ENCODE results near the gene HIPK4. TPM values are rescaled to one million over a fixed set of nuclear protein-coding genes. Genes with fewer than 3 reads are reported as not detected.

HIPK4 gene
- total RNA-seq, 1 donor from 2014 or later = not detected

- no peak for DNase-seq (ENCODE audit: low read depth)
- no peak for TF ChIP-seq CTCF (IDR thresholded peaks at IDR 0.05; ENCODE audit: insufficient read depth, low read length, poor library complexity, severe bottlenecking)
- Histone ChIP-seq H3K36me3 (ENCODE audit: control insufficient read depth, insufficient read depth, low read length) (no peaks in the 10 kb centered on the region), H3K4me3 (ENCODE audit: low read depth, low read length) (no peak overlapping the region), H3K27me3 (ENCODE audit: control insufficient read depth, insufficient read depth, low read length) (no peaks in the 10 kb centered on the region)
These were observed 48.1 kb downstream of the HIPK4 start for GRCh38 chr19:40341601-40342482.

GRCh38 chr19:40339018-40339728 lies 50.8 kb downstream of the HIPK4 start:
- Histone ChIP-seq H3K36me3 (ENCODE audit: control insufficient read depth, insufficient read depth, low read length) (no peaks in the 10 kb centered on the region), H3K27me3 (ENCODE audit: control insufficient read depth, insufficient read depth, low read length) (no peaks in the 10 kb centered on the region), H3K4me3 (ENCODE audit: low read depth, low read length) (no peak overlapping the region)
- no peak for TF ChIP-seq CTCF (IDR thresholded peaks at IDR 0.05; ENCODE audit: insufficient read depth, low read length, poor library complexity, severe bottlenecking)
- no peak for DNase-seq (ENCODE audit: low read depth)

GRCh38 chr19:40337594-40337993 lies 52.4 kb downstream of the HIPK4 start:
- TF ChIP-seq CTCF (IDR thresholded peaks at IDR 0.05; ENCODE audit: insufficient read depth, low read length, poor library complexity, severe bottlenecking) = no peak
- no peak for DNase-seq (ENCODE audit: low read depth)
- no peaks in the 10 kb centered on the region for H3K27me3 ChIP-seq (ENCODE audit: control insufficient read depth, insufficient read depth, low read length)
- H3K36me3 ChIP-seq (ENCODE audit: control insufficient read depth, insufficient read depth, low read length) = no peaks in the 10 kb centered on the region
- H3K4me3 ChIP-seq (ENCODE audit: low read depth, low read length) = no peak overlapping the region

GRCh38 chr19:40337107-40337506 lies 52.9 kb downstream of the HIPK4 start:
- TF ChIP-seq CTCF (IDR thresholded peaks at IDR 0.05; ENCODE audit: insufficient read depth, low read length, poor library complexity, severe bottlenecking) = no peak
- Histone ChIP-seq H3K36me3 (ENCODE audit: control insufficient read depth, insufficient read depth, low read length) (no peaks in the 10 kb centered on the region), H3K4me3 (ENCODE audit: low read depth, low read length) (no peak overlapping the region), H3K27me3 (ENCODE audit: control insufficient read depth, insufficient read depth, low read length) (no peaks in the 10 kb centered on the region)
- no peak for DNase-seq (ENCODE audit: low read depth)

GRCh38 chr19:40336601-40336900 lies 53.4 kb downstream of the HIPK4 start:
- H3K36me3 ChIP-seq (ENCODE audit: control insufficient read depth, insufficient read depth, low read length) = no peaks in the 10 kb centered on the region
- H3K4me3 ChIP-seq (ENCODE audit: low read depth, low read length) = no peak overlapping the region
- no peaks in the 10 kb centered on the region for H3K27me3 ChIP-seq (ENCODE audit: control insufficient read depth, insufficient read depth, low read length)
- no peak for TF ChIP-seq CTCF (IDR thresholded peaks at IDR 0.05; ENCODE audit: insufficient read depth, low read length, poor library complexity, severe bottlenecking)
- no peak for DNase-seq (ENCODE audit: low read depth)

All from kidney epithelial cell (primary cell).